ENCODE data around the gene TMEM17. TPM values are rescaled to one million over a fixed set of nuclear protein-coding genes. Genes with fewer than 3 reads are reported as not detected.
A peak's percentile ranks its signal among the peaks of the same experiment; 100 is the strongest.

TMEM17 gene
- polyA plus RNA-seq, 1 experiment: 2.5 TPM

GRCh38 chr2:62471404-62471803, 34.6 kb downstream of the TMEM17 start:
- CTCF ChIA-PET: interaction anchor here (1.3 to 2.5 kb wide), 2 partner anchors 192 to 304 kb away, joined by 6 to 7 read pairs; no protein-coding TSS in a partner anchor
- Histone ChIP-seq H3K27ac (ENCODE audit: low read depth, low read length) (no peak overlapping the region), H3K9me3 (ENCODE audit: control insufficient read depth, insufficient read depth, low read length) (no peaks in the 10 kb centered on the region), H3K27me3 (ENCODE audit: control insufficient read depth, insufficient read depth, low read length) (peaks cover 5% of the 10 kb centered on the region), H3K4me3 (ENCODE audit: low read depth, low read length) (no peak overlapping the region)
- no peak for TF ChIP-seq CTCF (IDR thresholded peaks at IDR 0.05; ENCODE audit: low read depth, low read length)
- no peak for DNase-seq (ENCODE audit: low read depth, low spot score)
- POLR2A ChIA-PET: no interaction called here

GRCh38 chr2:62469548-62469947, 36.4 kb downstream of the TMEM17 start:
- DNase-seq (ENCODE audit: low read depth, low spot score): no peak
- Histone ChIP-seq H3K27ac (ENCODE audit: low read depth, low read length) (no peak overlapping the region), H3K27me3 (ENCODE audit: control insufficient read depth, insufficient read depth, low read length) (peaks cover 5% of the 10 kb centered on the region), H3K9me3 (ENCODE audit: control insufficient read depth, insufficient read depth, low read length) (no peaks in the 10 kb centered on the region), H3K4me3 (ENCODE audit: low read depth, low read length) (no peak overlapping the region)
- no peak for TF ChIP-seq CTCF (IDR thresholded peaks at IDR 0.05; ENCODE audit: low read depth, low read length)
- POLR2A ChIA-PET: no interaction called here
- CTCF ChIA-PET: interaction anchor here (1.1 kb wide), 1 partner anchor 13 kb away, joined by 4 read pairs; no protein-coding TSS in a partner anchor

GRCh38 chr2:62469114-62469513, 36.9 kb downstream of the TMEM17 start:
- CTCF ChIA-PET: interaction anchor here (1.1 kb wide), 1 partner anchor 12 kb away, joined by 4 read pairs; no protein-coding TSS in a partner anchor
- TF ChIP-seq CTCF (IDR thresholded peaks at IDR 0.05; ENCODE audit: low read depth, low read length): no peak
- no peak overlapping the region for H3K27ac ChIP-seq (ENCODE audit: low read depth, low read length)

GRCh38 chr2:62467475-62468321, 38.3 kb downstream of the TMEM17 start:
- no peak for DNase-seq (ENCODE audit: low read depth, low spot score)
- H3K9me3 ChIP-seq (ENCODE audit: control insufficient read depth, insufficient read depth, low read length): no peaks in the 10 kb centered on the region
- TF ChIP-seq CTCF (IDR thresholded peaks at IDR 0.05; ENCODE audit: low read depth, low read length): 0 out of 2 replicates have a peak, but pooled peaks have one; percentile 8
- POLR2A ChIA-PET: no interaction called here
- H3K27ac ChIP-seq (ENCODE audit: low read depth, low read length): no peak overlapping the region
- CTCF ChIA-PET: interaction anchor here (0.6 to 3.5 kb wide), 4 partner anchors 11 to 1950 kb away, joined by 3 to 21 read pairs (median 8); no protein-coding TSS in a partner anchor
- H3K27me3 ChIP-seq (ENCODE audit: control insufficient read depth, insufficient read depth, low read length): peaks cover 3% of the 10 kb centered on the region
- no peak overlapping the region for H3K4me3 ChIP-seq (ENCODE audit: low read depth, low read length)

More at GRCh38 chr2:62469114-62469513, 36.9 kb downstream of the TMEM17 start:
- H3K9me3 ChIP-seq (ENCODE audit: control insufficient read depth, insufficient read depth, low read length): no peaks in the 10 kb centered on the region
- POLR2A ChIA-PET: no interaction called here
- no peak for DNase-seq (ENCODE audit: low read depth, low spot score)
- H3K27me3 ChIP-seq (ENCODE audit: control insufficient read depth, insufficient read depth, low read length): peaks cover 5% of the 10 kb centered on the region
- no peak overlapping the region for H3K4me3 ChIP-seq (ENCODE audit: low read depth, low read length)

GRCh38 chr2:62467100-62467474, 38.9 kb downstream of the TMEM17 start:
- no peak overlapping the region for H3K4me3 ChIP-seq (ENCODE audit: low read depth, low read length)
- H3K27ac ChIP-seq (ENCODE audit: low read depth, low read length): no peak overlapping the region
- peaks cover under 1% of the 10 kb centered on the region for H3K27me3 ChIP-seq (ENCODE audit: control insufficient read depth, insufficient read depth, low read length)
- DNase-seq (ENCODE audit: low read depth, low spot score): no peak
- H3K9me3 ChIP-seq (ENCODE audit: control insufficient read depth, insufficient read depth, low read length): no peaks in the 10 kb centered on the region
- ChIA-PET CTCF (interaction anchor here (0.6 to 3.5 kb wide), 5 partner anchors 10 to 1949 kb away, joined by 3 to 21 read pairs (median 6); no protein-coding TSS in a partner anchor), POLR2A (no interaction called here)
- TF ChIP-seq CTCF (IDR thresholded peaks at IDR 0.05; ENCODE audit: low read depth, low read length): no peak
